Liver (tissue), 9 donors: Measurements from ENCODE around the gene DNAI1. TPM values are rescaled to one million over a fixed set of nuclear protein-coding genes. Genes with fewer than 3 reads are reported as not detected.

Source experiments
- DNase-seq: peaks from one replicate; pipeline ENCODE4 v3.0.0-alpha.2; 2017; ENCODE audit warnings: low spot score
- H3K27ac ChIP-seq, 2 donors: one replicate each; pipeline ENCODE4 v1.7.0; 2013; ENCODE audit warnings: inconsistent platforms in 2 of 2, low read length in 2 of 2, control low read depth in 1 of 2, low read depth in 1 of 2, mild to moderate bottlenecking in 1 of 2
- H3K27me3 ChIP-seq, 4 donors: one replicate each; pipeline versions ENCODE4 v1.6.1 to v1.7.0; 2013; ENCODE audit warnings: low read length in 3 of 4, inconsistent platforms in 1 of 4, mild to moderate bottlenecking in 1 of 4, moderate library complexity in 1 of 4; ENCODE audit not compliant: control insufficient read depth in 4 of 4, insufficient read depth in 4 of 4
- H3K36me3 ChIP-seq, 4 donors: one replicate each; pipeline versions ENCODE4 v1.6.1 to v1.7.0; 2013; ENCODE audit warnings: low read length in 3 of 4, mild to moderate bottlenecking in 3 of 4, low read depth in 1 of 4, moderate library complexity in 1 of 4; ENCODE audit not compliant: control insufficient read depth in 4 of 4, insufficient read depth in 3 of 4
- H3K4me1 ChIP-seq, 4 donors: one replicate each; pipeline versions ENCODE4 v1.6.1 to v1.7.0; 2013; ENCODE audit warnings: low read length in 3 of 4, mild to moderate bottlenecking in 3 of 4, moderate library complexity in 1 of 4; ENCODE audit not compliant: control insufficient read depth in 4 of 4, insufficient read depth in 4 of 4
- H3K4me3 ChIP-seq, 3 donors: one replicate each; pipeline versions ENCODE4 v1.6.1 to v1.7.0; 2013; ENCODE audit warnings: low read length in 3 of 3, control low read depth in 1 of 3, low read depth in 1 of 3, mild to moderate bottlenecking in 1 of 3
- H3K9ac ChIP-seq, 2 donors: one replicate each; pipeline ENCODE4 v1.7.0; 2013; ENCODE audit warnings: low read length in 2 of 2, mild to moderate bottlenecking in 2 of 2, moderate library complexity in 2 of 2, control low read depth in 1 of 2, low read depth in 1 of 2
- H3K9me3 ChIP-seq, 4 donors: one replicate each; pipeline versions ENCODE4 v1.6.1 to v1.7.0; 2013; ENCODE audit warnings: low read length in 3 of 4; ENCODE audit not compliant: control insufficient read depth in 4 of 4
- EGR1 ChIP-seq, 2 donors: IDR thresholded peaks; 2 replicates each; pipeline ENCODE4 v1.6.1; 2016 to 2018; ENCODE audit warnings: antibody characterized with exemption in 2 of 2, low read depth in 2 of 2
- GABPA ChIP-seq, 2 donors: IDR thresholded peaks in 1 of 2; conservative IDR thresholded peaks in 1 of 2; 2 replicates each; pipeline ENCODE4 v1.6.1; 2016; ENCODE audit warnings: antibody characterized with exemption in 2 of 2, mild to moderate bottlenecking in 1 of 2, moderate library complexity in 1 of 2
- HNF4A ChIP-seq, 2 donors: conservative IDR thresholded peaks; 2 replicates each; pipeline ENCODE4 v1.6.1; 2016; ENCODE audit warnings: antibody characterized with exemption in 2 of 2, mild to moderate bottlenecking in 2 of 2
- HNF4G ChIP-seq: IDR thresholded peaks from 2 replicates; pipeline ENCODE4 v1.6.1; 2016; ENCODE audit warnings: antibody characterized with exemption
- JUND ChIP-seq, 2 donors: IDR thresholded peaks; 2 replicates each; pipeline ENCODE4 v1.6.1; 2016; ENCODE audit warnings: antibody characterized with exemption in 2 of 2
- MAX ChIP-seq: IDR thresholded peaks from 2 replicates; pipeline ENCODE4 v1.6.1; 2016; ENCODE audit warnings: antibody characterized with exemption
- NR2F2 ChIP-seq: IDR thresholded peaks from 2 replicates; pipeline ENCODE4 v1.6.1; 2016; ENCODE audit warnings: antibody characterized with exemption
- RAD21 ChIP-seq, 2 donors: IDR thresholded peaks; 2 replicates each; pipeline ENCODE4 v1.6.1; 2016; ENCODE audit warnings: antibody characterized with exemption in 2 of 2, mild to moderate bottlenecking in 2 of 2
- RXRA ChIP-seq, 2 donors: IDR thresholded peaks; 2 replicates each; pipeline ENCODE4 v1.6.1; 2017 to 2018; ENCODE audit warnings: antibody characterized with exemption in 2 of 2, mild to moderate bottlenecking in 1 of 2
- SP1 ChIP-seq: IDR thresholded peaks from 2 replicates; pipeline ENCODE4 v1.6.1; 2018; ENCODE audit warnings: antibody characterized with exemption, mild to moderate bottlenecking
- TAF1 ChIP-seq: conservative IDR thresholded peaks from 2 replicates; pipeline ENCODE4 v1.6.1; 2016; ENCODE audit warnings: antibody characterized with exemption, mild to moderate bottlenecking
- YY1 ChIP-seq: IDR thresholded peaks from 2 replicates; pipeline ENCODE4 v1.6.1; 2016; ENCODE audit warnings: antibody characterized with exemption, mild to moderate bottlenecking
- ZBTB33 ChIP-seq: IDR thresholded peaks from 2 replicates; pipeline ENCODE4 v1.6.1; 2016; ENCODE audit warnings: antibody characterized with exemption
- WGBS: extraction: QIAGEN DNeasy Blood & Tissue Kit; methylation state at CpG from one replicate; pipeline ENCODE4 v1.1.7; 2013; 5-methylcytosine and 5-hydroxymethylcytosine counted together
- polyA plus RNA-seq, 2 donors: library from polyadenylated mRNA; stranded (reverse) in 1 of 2; unstranded in 1 of 2; fragments of 200-250 nt in 1 of 2; fragments of >200 nt in 1 of 2; fragmentation: Nextera tagmentation in 1 of 2; extraction: Ambion mirVana in 1 of 2; gene quantifications; one replicate each; pipeline versions ENCODE4 v1.2.1 to v1.2.3, GENCODE V29; 2013 to 2015
- total RNA-seq, 2 donors: library from RNA; depleted of rRNA; stranded (reverse); fragments of >200 nt; gene quantifications; one replicate each; pipeline ENCODE4 v1.2.3, GENCODE V29; 2014
- TF ChIP-seq, protein P1 (sequence below): IDR thresholded peaks from 2 replicates; pipeline ENCODE4 v1.6.1; 2016; ENCODE audit warnings: antibody characterized with exemption, mild to moderate bottlenecking
- donor health status: healthy.
- donor health status: healthy.
- donor health status: healthy.
- donor health status: healthy.
- donor health status: healthy.

DNAI1 gene
- total and polyA plus RNA-seq, 4 donors: not detected

GRCh38 chr9:34566322-34566721 is 107.7 kb downstream of the DNAI1 start:
- WGBS: 90% methylated on average over 8 of the region's 8 CpGs
- no peak overlapping the region for H3K9ac ChIP-seq
- H3K9me3 ChIP-seq: no peaks in the 10 kb centered on the region
- peaks cover 0 to 6% (median 3%) of the 10 kb centered on the region in 4 donors for H3K4me1 ChIP-seq
- H3K4me3 ChIP-seq: no peak overlapping the region
- DNase-seq: no peak
- H3K36me3 ChIP-seq: peaks cover 0 to 4% (median 0%) of the 10 kb centered on the region in 4 donors
- H3K27me3 ChIP-seq: no peaks in the 10 kb centered on the region
- TF ChIP-seq SP1 (no peak), MAX (no peak), ZBTB33 (no peak), NR2F2 (no peak), HNF4G (no peak), EGR1 (IDR thresholded peaks at IDR 0.05; ENCODE audit: low read depth in 2 of 2) (no peak), HNF4A (conservative IDR thresholded peaks at IDR 0.05) (no peak)
- no peak overlapping the region for H3K27ac ChIP-seq

DNA sequence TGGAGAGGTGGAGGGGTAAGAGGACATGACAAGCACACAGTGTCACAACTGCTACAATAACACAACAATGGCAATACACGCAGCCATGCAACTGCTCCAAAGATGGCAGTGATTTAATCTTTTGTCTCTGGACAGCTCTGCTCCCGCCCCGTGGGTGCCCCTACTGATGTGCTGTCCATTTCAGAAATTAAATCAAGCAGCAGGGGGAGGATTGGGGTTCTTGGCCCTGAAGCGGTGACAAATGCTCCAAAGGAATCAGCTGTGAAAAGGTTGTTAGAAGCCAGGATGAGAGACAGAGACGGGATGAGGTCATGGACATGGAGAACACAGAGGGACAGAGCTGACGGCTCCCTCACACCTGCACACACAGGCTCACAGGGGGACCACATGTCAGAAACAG is 108.4 kb downstream of the DNAI1 start:
- H3K4me1 ChIP-seq: peaks cover 0 to 12% (median 9%) of the 10 kb centered on the region in 4 donors
- no peak overlapping the region for H3K27ac ChIP-seq
- TF ChIP-seq RXRA (IDR thresholded peaks at IDR 0.05): no peak
- TF ChIP-seq GABPA (IDR thresholded peaks at IDR 0.05 in 1 of 2, conservative IDR thresholded peaks at IDR 0.05 in 1 of 2): no peak
- no peak for TF ChIP-seq YY1
- TF ChIP-seq RAD21 (IDR thresholded peaks at IDR 0.05): no peak
- TF ChIP-seq, protein P1, sequence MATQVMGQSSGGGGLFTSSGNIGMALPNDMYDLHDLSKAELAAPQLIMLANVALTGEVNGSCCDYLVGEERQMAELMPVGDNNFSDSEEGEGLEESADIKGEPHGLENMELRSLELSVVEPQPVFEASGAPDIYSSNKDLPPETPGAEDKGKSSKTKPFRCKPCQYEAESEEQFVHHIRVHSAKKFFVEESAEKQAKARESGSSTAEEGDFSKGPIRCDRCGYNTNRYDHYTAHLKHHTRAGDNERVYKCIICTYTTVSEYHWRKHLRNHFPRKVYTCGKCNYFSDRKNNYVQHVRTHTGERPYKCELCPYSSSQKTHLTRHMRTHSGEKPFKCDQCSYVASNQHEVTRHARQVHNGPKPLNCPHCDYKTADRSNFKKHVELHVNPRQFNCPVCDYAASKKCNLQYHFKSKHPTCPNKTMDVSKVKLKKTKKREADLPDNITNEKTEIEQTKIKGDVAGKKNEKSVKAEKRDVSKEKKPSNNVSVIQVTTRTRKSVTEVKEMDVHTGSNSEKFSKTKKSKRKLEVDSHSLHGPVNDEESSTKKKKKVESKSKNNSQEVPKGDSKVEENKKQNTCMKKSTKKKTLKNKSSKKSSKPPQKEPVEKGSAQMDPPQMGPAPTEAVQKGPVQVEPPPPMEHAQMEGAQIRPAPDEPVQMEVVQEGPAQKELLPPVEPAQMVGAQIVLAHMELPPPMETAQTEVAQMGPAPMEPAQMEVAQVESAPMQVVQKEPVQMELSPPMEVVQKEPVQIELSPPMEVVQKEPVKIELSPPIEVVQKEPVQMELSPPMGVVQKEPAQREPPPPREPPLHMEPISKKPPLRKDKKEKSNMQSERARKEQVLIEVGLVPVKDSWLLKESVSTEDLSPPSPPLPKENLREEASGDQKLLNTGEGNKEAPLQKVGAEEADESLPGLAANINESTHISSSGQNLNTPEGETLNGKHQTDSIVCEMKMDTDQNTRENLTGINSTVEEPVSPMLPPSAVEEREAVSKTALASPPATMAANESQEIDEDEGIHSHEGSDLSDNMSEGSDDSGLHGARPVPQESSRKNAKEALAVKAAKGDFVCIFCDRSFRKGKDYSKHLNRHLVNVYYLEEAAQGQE: no peak
- no peak for TF ChIP-seq SP1
- TF ChIP-seq HNF4A (conservative IDR thresholded peaks at IDR 0.05): no peak
- no peak for TF ChIP-seq NR2F2
- no peak for TF ChIP-seq TAF1
- no peak for TF ChIP-seq HNF4G
- TF ChIP-seq MAX: no peak
- TF ChIP-seq JUND (IDR thresholded peaks at IDR 0.05): no peak
- no peak overlapping the region for H3K9ac ChIP-seq
- no peak overlapping the region for H3K4me3 ChIP-seq
- no peak for DNase-seq
- no peaks in the 10 kb centered on the region for H3K9me3 ChIP-seq
- H3K27me3 ChIP-seq: no peaks in the 10 kb centered on the region
- 90% methylated on average over 6 of the region's 6 CpGs for WGBS
- H3K36me3 ChIP-seq: peaks cover 0 to 4% (median 0%) of the 10 kb centered on the region in 4 donors
